ENCODE results near the gene IL11RA. TPM values are rescaled to one million over a fixed set of nuclear protein-coding genes. Genes with fewer than 3 reads are reported as not detected.

IL11RA gene
- total RNA-seq, 2 experiments from 2014 or later, result 16.7 to 20.1 TPM

DNA sequence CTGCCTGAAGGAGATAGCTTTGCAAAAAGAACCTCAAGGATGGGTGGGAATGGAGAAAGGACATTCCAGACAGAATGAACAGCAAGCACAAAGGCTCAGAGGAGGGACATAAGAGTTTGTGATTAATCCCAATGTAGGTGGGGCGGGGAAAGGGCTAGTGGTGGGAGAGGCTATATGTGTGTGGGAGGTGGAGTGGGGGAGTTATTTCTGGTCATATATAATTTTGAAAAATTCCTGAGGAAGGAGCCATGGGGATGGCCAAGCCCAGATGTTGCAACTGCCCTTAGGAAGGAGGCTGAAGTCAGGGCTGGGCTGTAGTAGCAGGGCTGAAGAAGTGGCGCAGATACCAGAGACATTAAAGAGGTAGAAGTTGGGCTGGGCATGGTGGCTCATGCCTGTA is 23.9 kb downstream of the IL11RA start:
- ChIA-PET POLR2A (interaction anchor here (0.7 kb wide), 1 partner anchor 28 kb away, joined by 3 read pairs; no protein-coding TSS in a partner anchor), CTCF (ENCODE audit: unreplicated experiment) (interaction anchor here (1.3 kb wide), 1 partner anchor 26 kb away, joined by 3 read pairs; no protein-coding TSS in a partner anchor)
- no peaks in the 10 kb centered on the region for H3K36me3 ChIP-seq (ENCODE audit: insufficient read depth, low read length)
- H3K79me2 ChIP-seq (ENCODE audit: insufficient read depth, low read depth, low read length), result no peaks in the 10 kb centered on the region
- TF ChIP-seq EZH2phosphoT487 (IDR thresholded peaks at IDR 0.05; ENCODE audit: borderline replicate concordance, low read depth, low read length), result no peak
- TF ChIP-seq, protein P1, sequence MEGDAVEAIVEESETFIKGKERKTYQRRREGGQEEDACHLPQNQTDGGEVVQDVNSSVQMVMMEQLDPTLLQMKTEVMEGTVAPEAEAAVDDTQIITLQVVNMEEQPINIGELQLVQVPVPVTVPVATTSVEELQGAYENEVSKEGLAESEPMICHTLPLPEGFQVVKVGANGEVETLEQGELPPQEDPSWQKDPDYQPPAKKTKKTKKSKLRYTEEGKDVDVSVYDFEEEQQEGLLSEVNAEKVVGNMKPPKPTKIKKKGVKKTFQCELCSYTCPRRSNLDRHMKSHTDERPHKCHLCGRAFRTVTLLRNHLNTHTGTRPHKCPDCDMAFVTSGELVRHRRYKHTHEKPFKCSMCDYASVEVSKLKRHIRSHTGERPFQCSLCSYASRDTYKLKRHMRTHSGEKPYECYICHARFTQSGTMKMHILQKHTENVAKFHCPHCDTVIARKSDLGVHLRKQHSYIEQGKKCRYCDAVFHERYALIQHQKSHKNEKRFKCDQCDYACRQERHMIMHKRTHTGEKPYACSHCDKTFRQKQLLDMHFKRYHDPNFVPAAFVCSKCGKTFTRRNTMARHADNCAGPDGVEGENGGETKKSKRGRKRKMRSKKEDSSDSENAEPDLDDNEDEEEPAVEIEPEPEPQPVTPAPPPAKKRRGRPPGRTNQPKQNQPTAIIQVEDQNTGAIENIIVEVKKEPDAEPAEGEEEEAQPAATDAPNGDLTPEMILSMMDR (conservative IDR thresholded peaks at IDR 0.05; ENCODE audit: low read length), result no peak
- H3K4me1 ChIP-seq (ENCODE audit: insufficient read depth, low read length, poor library complexity, severe bottlenecking), result no peaks in the 10 kb centered on the region
- no peaks in the 10 kb centered on the region for H3K9me3 ChIP-seq (ENCODE audit: low read length)
- no peak overlapping the region for H3K27ac ChIP-seq (ENCODE audit: low read depth, low read length, poor library complexity, severe bottlenecking)
- intact Hi-C loops (cut with micrococcal nuclease; ENCODE audit: unreplicated experiment), result loop anchor here (1.0 kb wide), 1 partner anchor 26 kb away; no protein-coding TSS in a partner anchor
- H3K4me3 ChIP-seq (ENCODE audit: low read depth, low read length, poor library complexity, severe bottlenecking), result no peak overlapping the region
- no peaks in the 10 kb centered on the region for H3K9me2 ChIP-seq (ENCODE audit: insufficient read depth, low read length)
- no peak overlapping the region for H2AFZ ChIP-seq (ENCODE audit: low read length)
- no peak for DNase-seq (ENCODE audit: low spot score)
- no TSS peak for BruUV-seq (replicated peaks)
- no peak overlapping the region for H3K4me2 ChIP-seq (ENCODE audit: low read length)
- no peaks in the 10 kb centered on the region for H4K20me1 ChIP-seq (ENCODE audit: insufficient read depth, low read length)

DNA sequence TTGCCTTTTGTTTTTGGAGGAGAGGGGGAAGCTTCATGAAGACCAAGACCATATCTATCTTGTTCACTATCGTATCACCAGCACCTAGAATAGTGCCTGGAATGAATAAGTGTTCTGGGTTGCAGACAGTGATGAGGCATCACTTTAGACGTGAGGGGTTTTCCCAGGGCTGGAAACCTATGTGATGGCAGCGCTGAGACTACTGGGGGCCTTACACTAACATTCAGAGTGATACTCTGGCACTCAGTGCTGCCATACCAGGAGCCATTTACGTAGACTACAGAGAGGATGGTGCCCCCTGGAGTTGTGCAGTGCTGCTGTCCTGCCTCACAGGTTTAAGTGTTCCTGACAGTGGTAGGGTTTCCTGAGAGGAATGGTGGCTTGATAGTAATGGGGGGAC is 32.2 kb downstream of the IL11RA start:
- no TSS peak for BruUV-seq (replicated peaks)
- ChIA-PET CTCF (ENCODE audit: unreplicated experiment) (no interaction called here), POLR2A (no interaction called here)
- Histone ChIP-seq H2AFZ (ENCODE audit: low read length) (no peak overlapping the region), H3K79me2 (ENCODE audit: insufficient read depth, low read depth, low read length) (no peaks in the 10 kb centered on the region), H3K4me1 (ENCODE audit: insufficient read depth, low read length, poor library complexity, severe bottlenecking) (no peaks in the 10 kb centered on the region), H3K4me2 (ENCODE audit: low read length) (no peak overlapping the region), H3K4me3 (ENCODE audit: low read depth, low read length, poor library complexity, severe bottlenecking) (no peak overlapping the region), H3K27ac (ENCODE audit: low read depth, low read length, poor library complexity, severe bottlenecking) (no peak overlapping the region), H3K9me2 (ENCODE audit: insufficient read depth, low read length) (no peaks in the 10 kb centered on the region), H4K20me1 (ENCODE audit: insufficient read depth, low read length) (no peaks in the 10 kb centered on the region), H3K9me3 (ENCODE audit: low read length) (no peaks in the 10 kb centered on the region), H3K36me3 (ENCODE audit: insufficient read depth, low read length) (no peaks in the 10 kb centered on the region)
- intact Hi-C loops (cut with micrococcal nuclease; ENCODE audit: unreplicated experiment), result no loop called here
- TF ChIP-seq EZH2phosphoT487 (IDR thresholded peaks at IDR 0.05; ENCODE audit: borderline replicate concordance, low read depth, low read length), result no peak
- TF ChIP-seq, protein P1 (conservative IDR thresholded peaks at IDR 0.05; ENCODE audit: low read length), result no peak
- DNase-seq (ENCODE audit: low spot score), result no peak

DNA sequence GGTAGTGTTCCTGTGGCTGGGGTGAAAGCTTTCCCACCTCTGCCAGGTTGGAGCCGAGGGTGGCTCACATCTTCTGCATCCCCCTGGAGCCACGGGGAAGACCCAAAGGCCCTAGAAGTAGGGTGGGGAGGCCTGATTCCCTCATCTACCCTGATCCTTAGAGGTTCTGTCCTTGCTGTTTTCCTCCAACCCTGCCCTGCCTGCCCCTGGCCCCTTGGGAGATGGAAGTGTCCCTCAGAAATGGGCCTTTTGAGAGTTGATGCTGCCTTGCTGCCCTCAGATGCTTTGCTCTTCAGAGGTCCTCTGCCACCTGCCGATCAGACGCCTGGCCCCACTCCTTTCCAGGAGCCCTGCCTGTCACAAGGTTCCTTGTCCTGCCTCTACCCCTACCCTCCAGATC is 32.8 kb downstream of the IL11RA start:
- BruUV-seq (replicated peaks), result no TSS peak
- Histone ChIP-seq H3K4me2 (ENCODE audit: low read length) (no peak overlapping the region), H3K79me2 (ENCODE audit: insufficient read depth, low read depth, low read length) (no peaks in the 10 kb centered on the region), H3K4me1 (ENCODE audit: insufficient read depth, low read length, poor library complexity, severe bottlenecking) (no peaks in the 10 kb centered on the region), H3K9me2 (ENCODE audit: insufficient read depth, low read length) (no peaks in the 10 kb centered on the region), H3K27ac (ENCODE audit: low read depth, low read length, poor library complexity, severe bottlenecking) (no peak overlapping the region), H4K20me1 (ENCODE audit: insufficient read depth, low read length) (no peaks in the 10 kb centered on the region), H2AFZ (ENCODE audit: low read length) (no peak overlapping the region), H3K9me3 (ENCODE audit: low read length) (no peaks in the 10 kb centered on the region), H3K4me3 (ENCODE audit: low read depth, low read length, poor library complexity, severe bottlenecking) (no peak overlapping the region), H3K36me3 (ENCODE audit: insufficient read depth, low read length) (no peaks in the 10 kb centered on the region)
- ChIA-PET POLR2A (no interaction called here), CTCF (ENCODE audit: unreplicated experiment) (no interaction called here)
- TF ChIP-seq, protein P1 (conservative IDR thresholded peaks at IDR 0.05; ENCODE audit: low read length), result no peak
- no peak for TF ChIP-seq EZH2phosphoT487 (IDR thresholded peaks at IDR 0.05; ENCODE audit: borderline replicate concordance, low read depth, low read length)
- intact Hi-C loops (cut with micrococcal nuclease; ENCODE audit: unreplicated experiment), result no loop called here
- DNase-seq (ENCODE audit: low spot score), result no peak

Measured in OCI-LY7 (cell line).